22Rv1 (cell line): ENCODE measurements around the gene SLC39A5.
A peak's percentile ranks its signal among the peaks of the same experiment; 100 is the strongest.
"Not testable (repeated sequence)": the region's sequence is repeated elsewhere in the genome, so short reads cannot be mapped to it uniquely, and the experiment has no call there.

Source experiments
- CTCF ChIP-seq: fragments of 450-650 bp; IDR thresholded peaks from 2 replicates; pipeline ENCODE4 v1.5.1; 2017; ENCODE audit warnings: mild to moderate bottlenecking
- ZFX ChIP-seq: fragments of 450-650 bp; IDR thresholded peaks from 2 replicates; pipeline ENCODE4 v1.6.1; 2017; ENCODE audit warnings: antibody characterized with exemption, borderline replicate concordance

DNA sequence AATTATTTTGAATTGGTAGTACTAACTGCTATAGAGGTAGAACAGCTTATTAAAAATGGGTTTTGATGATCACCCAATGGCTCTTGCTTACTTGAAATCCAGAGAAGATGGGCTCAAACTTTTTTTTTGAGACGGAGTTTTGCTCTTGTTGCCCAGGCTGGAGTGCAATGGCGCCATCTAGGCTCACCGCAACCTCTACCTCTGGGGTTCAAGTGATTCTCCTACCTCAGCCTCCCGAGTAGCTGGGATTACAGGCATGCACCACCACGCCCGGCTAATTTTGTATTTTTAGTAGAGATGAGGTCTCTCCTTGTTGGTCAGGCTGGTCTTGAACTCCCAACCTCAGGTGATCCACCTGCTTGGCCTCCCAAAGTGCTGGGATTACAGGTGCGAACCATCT lies 33.1 kb downstream of the SLC39A5 start:
- peak; percentile 58 for TF ChIP-seq CTCF
- TF ChIP-seq ZFX, result not testable (repeated sequence)
